WTC11 (cell line): ENCODE results near the gene FERMT2.

Source experiments
- ATF2 ChIP-seq: sonication (generic); formaldehyde crosslinking; IDR thresholded peaks from 2 replicates; pipeline ENCODE4 v1.8.1; 2022; ENCODE audit warnings: low read depth, missing genetic modification reagents, borderline replicate concordance
- ATF3 ChIP-seq: sonication (generic); formaldehyde crosslinking; conservative IDR thresholded peaks from 2 replicates; pipeline ENCODE4 v1.8.1; 2022; ENCODE audit warnings: mild to moderate bottlenecking, missing genetic modification reagents
- CTCF ChIP-seq: fragments of 200-600 bp; IDR thresholded peaks from 2 replicates; pipeline ENCODE4 v1.8.0; 2022; ENCODE audit warnings: antibody characterized with exemption
- E2F5 ChIP-seq: sonication (generic); formaldehyde crosslinking; IDR thresholded peaks from 2 replicates; pipeline ENCODE4 v1.8.1; 2022; ENCODE audit warnings: mild to moderate bottlenecking, moderate library complexity, missing genetic modification reagents
- FOXP4 ChIP-seq: sonication (generic); formaldehyde crosslinking; IDR thresholded peaks from 2 replicates; pipeline ENCODE4 v1.8.0; 2022; ENCODE audit warnings: mild to moderate bottlenecking, missing genetic modification reagents
- MAX ChIP-seq: sonication (generic); formaldehyde crosslinking; IDR thresholded peaks from 2 replicates; pipeline ENCODE4 v1.8.0; 2022; ENCODE audit warnings: mild to moderate bottlenecking, missing genetic modification reagents
- NFATC4 ChIP-seq: fragments of 250-450 bp; sonication (Bioruptor Pico); IDR thresholded peaks from 2 replicates; pipeline ENCODE4 v1.9.0; 2021; ENCODE audit warnings: mild to moderate bottlenecking
- NR2C2 ChIP-seq: sonication (generic); formaldehyde crosslinking; IDR thresholded peaks from 2 replicates; pipeline ENCODE4 v1.8.0; 2022; ENCODE audit warnings: mild to moderate bottlenecking, missing genetic modification reagents
- SMAD4 ChIP-seq: sonication (generic); formaldehyde crosslinking; IDR thresholded peaks from 2 replicates; pipeline ENCODE4 v1.8.0; 2022; ENCODE audit warnings: mild to moderate bottlenecking, missing genetic modification reagents
- SP1 ChIP-seq: sonication (generic); formaldehyde crosslinking; conservative IDR thresholded peaks from 2 replicates; pipeline ENCODE4 v1.8.1; 2022; ENCODE audit warnings: missing genetic modification reagents
- USF2 ChIP-seq: sonication (generic); formaldehyde crosslinking; IDR thresholded peaks from 2 replicates; pipeline ENCODE4 v1.8.1; 2023; ENCODE audit warnings: mild to moderate bottlenecking, missing genetic modification reagents, moderate library complexity
- ZBTB43 ChIP-seq: sonication (generic); formaldehyde crosslinking; IDR thresholded peaks from 2 replicates; pipeline ENCODE4 v1.8.1; 2023; ENCODE audit warnings: mild to moderate bottlenecking, missing genetic modification reagents
- ZNF138 ChIP-seq: sonication (generic); formaldehyde crosslinking; conservative IDR thresholded peaks from 2 replicates; pipeline ENCODE4 v1.8.1; 2022; ENCODE audit warnings: mild to moderate bottlenecking, moderate library complexity, missing genetic modification reagents
- ZNF232 ChIP-seq: sonication (generic); formaldehyde crosslinking; IDR thresholded peaks from 2 replicates; pipeline ENCODE4 v1.8.0; 2022; ENCODE audit warnings: mild to moderate bottlenecking, missing genetic modification reagents

- no peak for TF ChIP-seq USF2 (CRISPR knock-in tag)
- no peak for TF ChIP-seq FOXP4 (CRISPR knock-in tag)
- TF ChIP-seq CTCF: no peak
- no peak for TF ChIP-seq ZNF232 (CRISPR knock-in tag)
- TF ChIP-seq ZBTB43 (CRISPR knock-in tag): no peak
- TF ChIP-seq ATF3 (CRISPR knock-in tag): no peak
- TF ChIP-seq ZNF138 (CRISPR knock-in tag): no peak
- no peak for TF ChIP-seq MAX (CRISPR knock-in tag)
- no peak for TF ChIP-seq ATF2 (CRISPR knock-in tag)
- TF ChIP-seq NR2C2 (CRISPR knock-in tag): no peak
- no peak for TF ChIP-seq NFATC4 (CRISPR knock-in tag)
- no peak for TF ChIP-seq SMAD4 (CRISPR knock-in tag)
- no peak for TF ChIP-seq E2F5 (CRISPR knock-in tag)
- no peak for TF ChIP-seq SP1
Measured at GRCh38 chr14:52844262-52845060, 106.4 kb downstream of the FERMT2 start.
